Measurements from ENCODE around the gene CORO2B.
A peak's percentile ranks its signal among the peaks of the same experiment; 100 is the strongest.

Gene CORO2B

GRCh38 chr15:68629519-68630210, 50.9 kb downstream of the CORO2B start:
- no peak for DNase-seq (ENCODE audit: low spot score)

DNA sequence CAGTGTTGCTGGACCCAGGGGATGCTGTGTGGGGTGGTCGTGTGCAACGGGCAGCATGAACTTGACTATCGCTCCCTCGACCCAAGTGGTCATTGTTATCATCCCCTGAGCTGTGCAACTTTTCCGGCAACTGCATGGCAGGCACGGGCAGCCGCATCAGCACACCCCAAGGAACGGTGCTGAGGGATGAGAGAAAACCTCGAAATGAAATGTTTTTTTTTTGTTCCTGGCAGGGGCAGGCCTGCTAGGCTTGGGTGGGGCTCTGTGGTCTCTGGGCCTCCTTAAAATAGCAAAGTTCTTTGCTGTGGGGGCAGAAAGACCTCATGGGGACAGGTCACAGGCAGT, 51.4 kb downstream of the CORO2B start:
- DNase-seq (ENCODE audit: low spot score) = no peak

DNA sequence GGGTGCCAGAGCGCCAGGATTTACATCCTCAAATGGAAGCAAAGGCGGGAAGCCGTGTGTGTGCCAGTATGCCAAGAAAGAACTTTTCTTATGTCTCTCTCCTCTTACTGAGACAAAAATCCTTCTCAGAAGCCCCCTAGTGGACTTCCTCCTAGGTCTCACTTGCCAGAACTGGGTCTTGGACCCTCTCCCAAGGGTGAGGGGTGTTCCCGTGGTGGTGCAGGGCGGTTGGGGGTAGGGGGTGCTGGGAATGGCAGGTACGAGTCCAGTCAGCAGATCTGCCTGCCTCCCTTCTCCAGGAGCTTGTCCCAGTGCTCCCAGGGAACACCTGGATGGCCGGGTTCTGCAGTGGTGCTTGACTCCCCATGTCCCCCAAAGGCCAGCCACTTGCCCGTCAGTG, 52.0 kb downstream of the CORO2B start:
- peak; percentile 41 for DNase-seq (ENCODE audit: low spot score)

DNA sequence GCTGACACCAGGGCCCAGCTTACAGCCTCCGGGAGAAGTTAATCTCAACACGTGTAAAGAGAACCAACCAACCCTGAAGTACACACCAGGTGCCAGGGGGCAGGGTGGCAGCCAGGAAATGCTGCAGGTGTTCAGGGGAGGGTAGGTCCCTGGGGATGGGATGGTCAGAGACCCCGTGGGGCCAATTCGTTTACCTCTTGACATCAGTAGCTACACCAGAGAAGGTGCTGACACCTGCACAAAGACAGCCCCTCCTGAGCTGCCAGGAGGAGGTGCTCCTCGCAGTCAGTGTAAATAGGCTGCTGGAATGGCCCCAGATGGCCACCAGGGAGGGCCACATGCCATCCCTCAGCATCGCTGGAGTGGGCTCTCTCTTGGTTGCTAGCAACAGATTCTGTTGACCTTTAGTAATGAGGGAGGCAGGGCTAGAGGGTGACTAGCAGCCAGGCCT, 52.8 kb downstream of the CORO2B start:
- DNase-seq (ENCODE audit: low spot score) = peak; percentile 94

DNA sequence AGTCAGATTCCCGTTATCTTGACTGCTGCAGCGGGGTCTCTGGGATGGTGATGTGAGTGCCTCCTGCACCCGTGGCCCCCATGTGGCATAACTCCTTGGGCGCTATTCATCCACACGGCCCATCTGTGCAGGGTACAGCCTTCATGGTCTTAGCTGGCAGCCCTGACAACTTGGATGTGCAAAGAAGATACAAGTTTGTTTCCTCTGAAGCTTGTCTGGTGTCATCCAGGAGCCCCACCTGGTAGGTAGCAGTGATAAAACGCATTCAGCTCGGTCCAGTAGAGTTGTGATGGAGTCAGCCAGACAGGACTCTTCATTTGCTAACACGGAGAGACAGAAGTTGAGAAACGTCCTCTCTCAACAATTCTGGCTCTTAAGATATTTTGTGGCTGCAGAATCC, 53.3 kb downstream of the CORO2B start:
- DNase-seq (ENCODE audit: low spot score) = peak; percentile 59

- DNase-seq (ENCODE audit: low spot score) = peak; percentile 40
Observed at GRCh38 chr15:68633231-68634121, 54.7 kb downstream of the CORO2B start.

DNA sequence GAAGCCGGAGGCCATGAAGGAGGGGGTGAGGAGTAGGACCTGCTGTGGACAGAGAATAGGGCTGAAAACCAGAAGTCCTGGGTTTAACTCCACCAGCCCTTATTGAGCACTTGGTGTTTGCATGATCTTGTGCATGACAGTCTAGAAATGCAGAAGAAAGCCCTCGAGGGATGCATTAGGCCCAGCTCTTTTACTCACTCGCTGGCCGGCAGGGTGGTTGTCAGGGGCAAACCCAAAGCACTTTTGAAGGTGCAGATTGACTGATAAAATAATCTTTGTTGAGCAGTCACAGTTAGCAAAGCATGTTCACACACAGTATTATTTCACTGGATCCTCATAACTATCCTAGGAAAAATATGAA, 55.3 kb downstream of the CORO2B start:
- DNase-seq (ENCODE audit: low spot score) = peak; percentile 40

GRCh38 chr15:68634531-68634930, 55.7 kb downstream of the CORO2B start:
- peak; percentile 59 for DNase-seq (ENCODE audit: low spot score)

- peak; percentile 59 for DNase-seq (ENCODE audit: low spot score)
Observed at GRCh38 chr15:68635141-68635540, 56.3 kb downstream of the CORO2B start.

GRCh38 chr15:68636256-68636655, 57.5 kb downstream of the CORO2B start:
- no peak for DNase-seq (ENCODE audit: low spot score)

GRCh38 chr15:68637767-68638404, 59.1 kb downstream of the CORO2B start:
- no peak for DNase-seq (ENCODE audit: low spot score)

- DNase-seq (ENCODE audit: low spot score) = no peak
Observed at GRCh38 chr15:68638953-68639515, 60.2 kb downstream of the CORO2B start.

DNA sequence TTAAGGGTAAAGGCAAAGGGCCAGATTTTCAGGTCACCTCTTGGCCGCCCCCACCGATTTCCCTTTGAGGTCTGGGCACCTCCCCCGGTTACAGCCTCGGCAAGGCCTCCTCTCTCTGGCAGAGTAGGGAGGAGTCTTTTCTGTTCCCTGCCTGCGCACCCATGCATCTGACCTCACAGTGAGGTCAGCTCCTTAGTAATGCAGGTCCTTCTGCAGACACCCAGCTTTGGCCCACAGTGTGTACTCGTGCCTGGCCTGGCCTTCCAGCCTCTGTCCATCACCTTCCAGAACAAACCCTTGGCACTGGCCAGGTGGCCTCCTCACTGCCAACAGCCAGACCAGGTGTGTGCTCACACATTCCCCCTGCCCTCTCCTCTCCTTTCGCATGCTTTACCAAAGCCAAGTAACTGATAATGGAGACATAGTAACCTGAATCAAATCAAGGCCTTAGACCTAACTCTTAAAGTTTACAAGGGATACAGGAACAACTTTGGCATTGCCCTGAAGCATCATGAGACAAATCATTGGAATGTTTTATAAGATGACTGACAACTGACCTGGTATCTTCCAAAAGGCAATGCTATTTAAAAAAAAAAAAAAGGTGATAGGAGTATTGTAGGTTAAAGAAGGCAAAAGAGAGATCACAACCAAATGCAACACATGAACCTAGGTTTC, 61.3 kb downstream of the CORO2B start:
- DNase-seq (ENCODE audit: low spot score) = no peak

DNA sequence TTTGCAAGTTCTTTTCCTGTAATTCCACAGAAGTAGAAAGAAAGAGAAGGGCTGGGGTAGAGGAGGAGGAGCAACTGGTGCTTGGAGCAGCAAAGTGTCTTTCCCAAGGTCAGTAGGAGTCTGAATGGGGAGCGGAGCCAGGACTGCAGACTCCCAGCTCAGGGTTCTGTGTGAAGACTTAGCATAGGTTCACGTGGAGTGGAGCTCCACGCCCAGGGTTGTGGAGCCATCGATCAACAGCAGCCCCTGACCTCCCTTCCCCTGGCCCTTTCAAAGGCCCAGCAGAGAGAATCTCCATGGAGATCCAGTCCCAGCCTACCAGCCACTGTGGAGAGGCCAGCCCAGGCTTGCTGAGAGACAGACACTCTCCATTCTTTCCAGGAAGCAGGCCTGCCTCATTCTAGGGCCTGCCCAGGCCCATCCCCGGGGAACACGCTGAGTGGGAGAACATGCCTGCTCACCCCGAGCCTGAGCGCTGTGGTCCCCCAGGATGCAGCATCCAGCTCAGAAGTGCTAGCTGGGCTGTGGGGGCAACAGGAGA, 62.1 kb downstream of the CORO2B start:
- no peak for DNase-seq (ENCODE audit: low spot score)

DNA sequence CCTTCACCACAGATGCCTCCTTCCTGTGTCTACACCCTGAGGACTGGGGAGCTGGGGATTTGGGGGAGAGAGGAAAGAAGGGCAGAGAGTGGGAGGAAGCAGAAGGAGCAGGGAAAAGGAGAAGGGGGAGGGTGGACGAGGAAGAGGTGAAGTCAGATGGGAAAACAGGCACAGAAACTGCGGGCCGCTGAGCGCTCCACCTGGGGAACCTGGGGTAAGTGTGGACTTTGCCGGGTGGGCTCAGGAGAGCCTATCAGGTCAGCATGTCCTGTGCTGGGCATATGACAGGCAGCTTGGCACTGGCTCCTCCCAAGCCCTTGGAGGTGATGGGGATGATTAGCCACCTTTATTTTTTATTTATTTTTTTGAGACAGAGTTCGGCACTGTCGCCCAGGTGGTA, 62.6 kb downstream of the CORO2B start:
- no peak for DNase-seq (ENCODE audit: low spot score)

GRCh38 chr15:68642491-68642845, 63.7 kb downstream of the CORO2B start:
- no peak for DNase-seq (ENCODE audit: low spot score)

- DNase-seq (ENCODE audit: low spot score) = no peak
Observed at GRCh38 chr15:68643216-68643830, 64.5 kb downstream of the CORO2B start.

GRCh38 chr15:68644083-68644904, 65.5 kb downstream of the CORO2B start:
- no peak for DNase-seq (ENCODE audit: low spot score)

GRCh38 chr15:68644996-68645395, 66.2 kb downstream of the CORO2B start:
- no peak for DNase-seq (ENCODE audit: low spot score)

- DNase-seq (ENCODE audit: low spot score) = no peak
Observed at GRCh38 chr15:68646156-68646555, 67.4 kb downstream of the CORO2B start.

GRCh38 chr15:68646696-68647095, 67.9 kb downstream of the CORO2B start:
- DNase-seq (ENCODE audit: low spot score) = no peak

All from NAMALWA (cell line).